Hematopoietic multipotent progenitor cell (in vitro differentiated cells): ENCODE measurements around the gene MCHR2. TPM values are rescaled to one million over a fixed set of nuclear protein-coding genes. Genes with fewer than 3 reads are reported as not detected.

ENCODE experiments used
- DNase-seq, 3 donors: peaks; one replicate each; pipeline ENCODE4 v3.0.0-alpha.2; 2011 to 2015; ENCODE audit warnings: low read depth in 2 of 3, low spot score in 2 of 3
- total RNA-seq: library from RNA; depleted of rRNA; stranded (reverse); fragments of >200 nt; gene quantifications from one replicate; pipeline ENCODE4 v1.2.3, GENCODE V29; 2012

Gene MCHR2
- total RNA-seq, 1 donor: not detected

DNA sequence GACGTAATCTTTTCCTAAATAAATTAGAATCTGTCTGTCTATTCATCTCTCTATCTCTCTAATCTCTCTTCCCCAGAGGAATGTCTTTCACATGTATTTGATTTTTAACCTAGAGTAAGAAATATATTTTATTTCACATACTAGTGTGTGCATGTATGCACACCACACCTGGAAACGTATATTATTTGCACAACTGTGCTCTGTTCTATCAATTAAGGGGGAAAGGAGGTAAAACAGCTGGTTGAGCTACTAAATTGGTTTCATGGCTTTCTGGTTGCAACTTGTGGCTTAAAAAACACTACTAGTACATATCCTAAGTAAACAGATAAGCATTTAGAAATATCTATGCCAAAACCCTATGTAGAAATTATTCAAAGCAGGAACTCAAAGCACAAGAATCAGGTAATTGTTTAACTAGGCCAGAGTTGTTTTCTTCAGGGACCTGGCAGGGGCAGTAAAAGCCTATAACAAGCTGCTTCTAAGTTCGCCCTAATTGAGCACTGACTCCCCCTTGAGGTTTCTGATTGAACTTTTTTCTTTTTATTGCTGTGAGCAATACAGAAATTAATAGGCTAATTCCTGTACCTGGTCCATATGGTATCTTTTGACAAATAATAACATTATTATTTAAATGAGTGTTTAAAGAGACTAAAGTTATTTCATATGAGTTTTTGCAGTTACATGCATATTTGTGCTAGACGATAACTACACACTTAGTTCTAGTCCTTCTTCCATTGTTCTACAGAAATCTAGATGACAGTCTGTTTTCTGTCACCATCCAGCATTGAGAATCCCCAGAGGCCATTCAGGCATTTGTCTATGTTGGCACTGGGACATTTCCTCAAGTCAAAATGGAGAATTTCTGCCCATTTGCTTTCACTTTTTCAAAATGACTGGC, 88.6 kb downstream of the MCHR2 start:
- DNase-seq: peak in 2 of 3 donors; percentile 32 to 53

DNA sequence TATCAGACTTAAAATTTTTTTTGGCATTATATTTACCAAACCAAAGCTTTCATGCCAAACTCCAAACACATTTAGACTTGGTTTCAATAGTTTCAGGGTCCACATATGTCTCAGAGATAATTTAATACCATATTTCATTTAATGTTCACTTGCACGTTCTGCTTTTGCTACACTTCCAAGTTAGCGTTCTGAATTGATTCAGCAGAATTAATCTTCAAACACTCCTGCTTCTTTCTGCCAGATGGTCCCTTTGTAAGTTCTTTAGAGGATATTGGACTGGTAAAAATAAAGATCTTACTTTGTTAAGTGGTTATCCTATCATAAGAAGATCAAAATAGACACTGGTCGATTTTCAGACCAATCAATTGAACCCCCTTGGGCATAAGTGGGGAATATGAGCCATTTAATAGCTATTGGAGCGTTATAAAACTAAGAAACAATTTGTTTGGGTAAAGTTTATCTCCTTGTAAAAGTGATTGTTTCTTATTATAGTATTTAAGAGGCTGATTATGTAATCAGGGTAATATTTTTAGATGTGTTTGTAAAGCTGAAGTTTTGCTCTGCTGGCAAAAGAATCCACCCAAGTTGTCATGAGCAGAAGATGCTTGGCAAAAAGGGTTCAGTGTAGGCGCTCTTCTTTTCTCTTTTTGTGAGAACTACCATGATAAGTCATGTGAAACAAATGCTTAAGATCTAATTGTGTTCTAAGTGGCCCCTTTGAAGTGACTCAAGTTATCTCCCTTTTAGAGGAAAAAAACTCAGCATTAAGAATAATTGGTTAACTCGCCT, 92.2 kb downstream of the MCHR2 start:
- DNase-seq: no peak

DNA sequence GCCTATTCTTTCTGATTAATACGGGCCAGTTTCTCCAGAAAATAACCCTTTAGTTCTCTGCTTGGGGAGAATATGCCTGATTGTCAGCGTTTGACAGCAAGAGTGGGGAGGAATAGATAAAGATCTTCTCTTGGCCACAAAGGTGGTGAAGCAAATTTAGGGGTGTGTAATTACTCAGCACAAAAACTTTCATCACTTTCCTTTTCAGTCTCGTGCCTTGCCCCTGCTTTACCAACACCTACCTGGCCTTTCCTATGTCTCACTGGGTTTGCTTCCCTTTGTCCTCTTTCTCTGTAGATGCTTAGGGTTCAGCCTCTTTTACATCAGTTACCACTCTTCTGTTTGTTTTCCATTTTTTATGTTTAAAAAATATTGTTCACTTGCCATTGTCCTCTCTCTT, 99.2 kb downstream of the MCHR2 start:
- DNase-seq: no peak

DNA sequence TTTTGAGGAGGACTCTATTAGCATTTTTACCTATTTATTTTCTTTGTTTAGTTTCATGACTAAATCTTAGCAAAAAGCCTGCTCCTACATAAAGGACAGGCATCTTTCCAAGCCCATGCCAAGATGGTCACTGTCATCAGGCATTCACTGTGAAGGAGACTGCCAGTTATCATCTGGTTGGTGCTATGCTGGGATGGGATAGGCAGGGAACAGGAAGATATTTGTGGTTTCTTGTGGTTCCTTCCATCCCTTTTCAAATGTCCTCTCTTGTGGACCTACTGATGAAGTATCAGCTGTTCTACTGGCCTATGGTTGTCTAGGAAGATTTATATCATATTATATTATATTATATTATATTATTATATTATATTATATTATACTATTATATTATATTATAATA, 107.0 kb downstream of the MCHR2 start:
- no peak for DNase-seq

DNA sequence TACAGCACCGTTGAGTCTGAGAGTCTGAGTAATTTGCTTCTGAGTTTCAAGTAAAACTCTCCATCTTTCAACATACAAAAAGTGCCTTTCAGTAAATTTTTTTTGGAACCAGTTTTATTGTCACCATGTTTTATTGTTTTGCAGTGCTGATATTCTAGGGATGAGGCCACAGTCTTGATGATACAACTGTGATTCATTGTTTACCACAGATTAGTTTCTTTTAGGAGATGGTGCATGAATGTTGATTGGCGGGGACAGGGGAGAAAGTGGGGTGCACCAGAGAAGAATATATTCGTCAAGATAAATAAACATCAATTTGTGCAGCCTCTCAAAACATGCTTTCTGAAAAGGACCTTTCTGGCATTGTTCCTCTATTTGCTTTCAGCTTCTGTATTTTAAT, 109.0 kb downstream of the MCHR2 start:
- no peak for DNase-seq

GRCh38 chr6:99882128-99882702, 111.8 kb downstream of the MCHR2 start:
- no peak for DNase-seq

DNA sequence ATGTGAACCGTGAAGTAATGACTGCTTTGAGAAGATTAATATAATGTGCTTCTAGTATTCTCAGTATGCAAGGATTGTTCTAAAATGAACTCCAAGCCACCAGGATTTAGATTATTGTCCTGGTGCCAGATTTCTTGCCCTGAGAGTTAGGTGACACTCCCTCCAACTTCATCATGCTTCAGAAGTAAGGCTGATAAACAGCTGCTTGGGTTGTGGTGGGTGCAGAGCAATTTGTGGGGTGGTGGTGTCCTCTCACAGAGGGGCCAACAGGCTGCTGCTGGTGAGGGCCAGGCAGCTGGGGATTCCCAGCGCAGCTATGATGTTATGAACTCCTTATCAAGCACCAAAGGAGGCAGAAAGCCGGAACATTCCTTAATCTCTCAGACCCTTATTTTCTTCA, 114.6 kb downstream of the MCHR2 start:
- DNase-seq: no peak

DNA sequence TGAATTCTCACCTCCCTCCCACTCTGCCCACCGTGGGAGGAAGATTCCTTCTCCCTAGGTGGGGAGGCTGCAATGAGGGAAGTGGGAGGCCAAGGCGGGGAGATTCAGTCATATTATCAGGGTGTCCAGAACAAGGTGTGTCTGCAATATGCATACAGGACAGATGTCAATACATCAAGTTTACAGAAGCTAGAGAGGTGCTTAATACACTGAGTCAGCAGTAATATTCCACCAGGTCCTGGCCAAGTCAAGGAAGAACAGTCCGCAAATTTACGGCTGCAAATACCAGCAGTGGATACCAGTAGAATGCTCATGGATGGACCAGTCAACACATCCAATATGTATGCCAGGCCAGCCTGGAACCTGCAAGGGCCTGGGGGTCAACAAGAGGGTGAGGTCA, 119.0 kb downstream of the MCHR2 start:
- no peak for DNase-seq

DNA sequence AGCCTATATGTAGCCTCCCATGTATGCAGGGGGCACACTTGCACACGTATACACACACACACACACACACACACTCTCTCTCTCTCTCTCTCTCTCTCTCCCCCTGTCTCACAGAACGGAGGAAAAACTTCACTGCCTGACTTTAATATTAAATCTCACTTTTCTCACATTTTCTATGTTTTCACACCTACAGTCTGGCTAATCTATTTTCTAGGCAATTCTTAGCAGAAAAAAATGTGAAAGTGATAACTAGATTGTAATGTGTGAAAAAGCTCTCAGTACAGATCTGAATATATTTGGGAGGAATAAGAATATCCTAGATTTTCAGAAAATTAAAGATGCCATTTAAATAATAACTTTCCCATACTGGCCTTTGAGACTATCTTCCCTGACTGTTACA, 120.9 kb downstream of the MCHR2 start:
- no peak for DNase-seq

DNA sequence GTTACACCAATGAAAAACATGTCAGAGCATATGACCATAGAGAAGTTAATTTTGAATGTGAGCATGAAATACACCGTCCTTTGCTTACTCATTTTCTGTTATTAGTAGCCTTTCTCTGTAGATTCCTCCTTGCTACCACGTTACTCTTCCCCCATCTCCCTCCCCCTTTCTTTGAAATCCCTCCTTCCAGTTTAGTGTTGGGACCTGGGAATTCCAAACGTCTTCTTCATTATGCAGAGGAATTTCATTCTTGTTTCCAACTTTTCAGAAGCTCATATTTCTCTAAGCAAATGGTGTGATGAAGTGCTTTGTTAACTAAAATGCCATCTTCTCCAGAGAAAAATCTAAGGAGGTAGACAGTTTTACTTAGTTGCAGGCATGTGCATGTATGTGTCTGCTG, 122.4 kb downstream of the MCHR2 start:
- DNase-seq: no peak
